VCaP (cell line): ENCODE data around the gene NUDT14.

Experiments used
- H3K27ac ChIP-seq: fragments of 450-650 bp; 2 replicates; pipeline ENCODE4 v1.5.1; 2017
- CTCF ChIP-seq: fragments of 450-650 bp; conservative IDR thresholded peaks from 2 replicates; pipeline ENCODE4 v1.5.1; 2017; ENCODE audit warnings: mild to moderate bottlenecking, moderate library complexity

Gene NUDT14

DNA sequence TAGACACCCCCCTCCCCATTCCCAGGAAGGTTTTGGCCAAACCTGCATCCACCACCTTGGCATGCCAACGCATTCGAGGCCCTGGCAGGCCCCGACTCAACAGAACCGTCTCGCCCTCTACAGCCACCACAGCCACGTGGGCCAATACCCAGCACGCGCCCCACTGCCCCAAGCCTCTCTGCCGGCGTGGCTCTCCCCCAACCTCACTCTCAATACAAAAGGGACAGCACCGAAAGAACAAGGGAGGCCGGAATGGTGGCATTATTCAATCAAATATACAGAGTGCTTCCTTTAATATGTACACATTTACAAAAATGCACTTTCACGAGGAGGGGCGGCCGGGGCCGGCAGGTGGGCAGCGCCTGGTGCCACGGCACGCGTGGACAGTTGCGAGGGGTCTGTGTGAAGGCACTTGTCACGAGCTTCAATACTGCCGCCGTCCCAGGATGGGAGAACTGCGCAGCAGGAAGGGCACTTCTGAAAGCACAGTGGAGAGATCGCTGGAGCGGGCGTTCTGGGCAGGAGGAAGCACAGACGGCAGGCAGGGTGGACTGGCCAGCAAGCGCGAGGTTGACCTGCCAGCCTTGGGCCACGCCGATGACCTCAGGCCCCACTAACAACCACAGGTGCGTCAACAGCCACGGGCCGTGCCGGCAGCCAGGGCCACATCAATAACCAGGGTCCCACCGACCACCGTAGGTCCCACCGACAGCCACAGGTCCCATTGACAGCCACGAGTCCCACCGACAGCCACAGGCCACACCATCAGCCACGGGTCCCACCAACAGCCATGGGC, 39.4 kb downstream of the NUDT14 start:
- TF ChIP-seq CTCF: no peak
- no peak overlapping the region for H3K27ac ChIP-seq

DNA sequence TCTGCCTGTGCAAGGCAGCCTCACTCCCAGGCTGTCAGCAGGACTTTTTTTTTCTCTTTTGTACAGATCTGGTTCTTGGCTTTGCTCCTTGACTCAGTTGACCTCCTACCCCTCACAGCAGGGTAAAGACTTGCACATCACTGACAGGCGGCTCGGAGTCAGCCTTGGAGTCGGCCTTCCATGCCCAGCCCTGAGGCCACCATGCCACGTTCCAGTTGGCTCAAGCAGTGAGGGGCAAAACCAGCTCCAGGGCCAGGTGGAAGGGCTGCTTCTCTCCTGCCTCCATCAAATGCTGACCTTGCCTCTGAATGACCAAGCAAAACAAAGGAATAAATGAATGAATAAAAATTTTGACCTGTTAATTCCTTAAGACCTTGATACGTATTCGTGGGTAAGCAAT, 40.1 kb downstream of the NUDT14 start:
- no peak overlapping the region for H3K27ac ChIP-seq
- TF ChIP-seq CTCF: no peak

- no peak overlapping the region for H3K27ac ChIP-seq
- TF ChIP-seq CTCF: no peak
Measured at GRCh38 chr14:105140581-105140980, 40.5 kb downstream of the NUDT14 start.

GRCh38 chr14:105139831-105140239, 41.3 kb downstream of the NUDT14 start:
- no peak overlapping the region for H3K27ac ChIP-seq
- TF ChIP-seq CTCF: no peak

- no peak overlapping the region for H3K27ac ChIP-seq
- TF ChIP-seq CTCF: no peak
Measured at GRCh38 chr14:105139212-105139825, 41.8 kb downstream of the NUDT14 start.

DNA sequence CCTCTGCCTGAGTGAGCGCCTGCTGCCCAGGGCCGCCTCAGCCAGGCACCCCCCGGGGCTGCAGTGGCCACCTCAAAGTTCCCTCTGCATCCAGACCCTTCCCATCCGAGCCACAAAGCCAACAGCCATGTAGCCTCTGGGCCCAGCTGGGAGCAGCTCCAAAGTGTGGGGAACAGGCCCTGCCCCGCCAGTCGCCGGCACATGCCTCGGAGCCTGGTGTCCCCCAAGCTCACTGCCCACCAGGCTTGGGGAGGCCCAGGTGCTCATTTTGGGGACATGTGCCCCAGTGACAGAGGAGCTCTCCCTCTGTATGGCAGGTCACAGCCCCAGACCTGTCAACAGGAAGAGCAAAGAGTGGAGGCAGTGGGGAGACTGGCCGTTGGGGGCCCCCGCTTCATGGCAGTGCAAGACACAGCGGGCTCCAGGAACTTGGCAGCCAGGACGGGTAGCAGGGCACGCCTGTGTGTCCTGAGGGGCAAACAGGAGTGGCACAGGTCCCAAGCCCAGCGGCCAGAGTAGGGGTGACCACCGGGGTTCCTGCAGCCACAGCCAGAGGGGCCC, 42.5 kb downstream of the NUDT14 start:
- no peak for TF ChIP-seq CTCF
- H3K27ac ChIP-seq: no peak overlapping the region

- TF ChIP-seq CTCF: no peak
- H3K27ac ChIP-seq: no peak overlapping the region
Measured at GRCh38 chr14:105138021-105138541, 43.0 kb downstream of the NUDT14 start.
